HL-60/S4 (cell line): Measurements from ENCODE around the gene NIFK.
"Not testable (repeated sequence)": the region's sequence is repeated elsewhere in the genome, so short reads cannot be mapped to it uniquely, and the experiment has no call there.

Experiments
- in situ Hi-C: fragments of 300-500 bp; cut with MboI; formaldehyde crosslinking; loops from 2 replicates; pipeline ENCODE4 v1.14.3; 2022; ENCODE audit warnings: low sequenced_read_pairs

NIFK gene

GRCh38 chr2:121735518-121736074 is 1.1 kb downstream of the NIFK start:
- in situ Hi-C loops: no loop called here

GRCh38 chr2:121734544-121734943 is 2.1 kb downstream of the NIFK start:
- in situ Hi-C loops: not testable (repeated sequence)

GRCh38 chr2:121731366-121731765 is 5.3 kb downstream of the NIFK start:
- in situ Hi-C loops: no loop called here

- in situ Hi-C loops: loop anchor here (10.0 kb wide), 1 partner anchor 323 kb away; no protein-coding TSS in a partner anchor
Observed at GRCh38 chr2:121727950-121728349, 8.7 kb downstream of the NIFK start.

- in situ Hi-C loops: loop anchor here (10.0 kb wide), 1 partner anchor 323 kb away; no protein-coding TSS in a partner anchor
Observed at GRCh38 chr2:121727332-121727731, 9.3 kb downstream of the NIFK start.

GRCh38 chr2:121723316-121723715 is 13.4 kb downstream of the NIFK start:
- in situ Hi-C loops: loop anchor here (10.0 to 25.0 kb wide), 3 partner anchors 186 to 636 kb away; partner anchors contain the start of gene RNU4ATAC

GRCh38 chr2:121722479-121722878 is 14.2 kb downstream of the NIFK start:
- in situ Hi-C loops: loop anchor here (10.0 to 25.0 kb wide), 3 partner anchors 185 to 635 kb away; partner anchors contain the start of gene RNU4ATAC

- in situ Hi-C loops: loop anchor here (10.0 to 25.0 kb wide), 3 partner anchors 185 to 635 kb away; partner anchors contain the start of gene RNU4ATAC
Observed at GRCh38 chr2:121721926-121722325, 14.7 kb downstream of the NIFK start.

- in situ Hi-C loops: loop anchor here (25.0 kb wide), 2 partner anchors 180 to 630 kb away; partner anchors contain the start of gene RNU4ATAC
Observed at GRCh38 chr2:121717529-121717928, 19.1 kb downstream of the NIFK start.

GRCh38 chr2:121716126-121716525 is 20.5 kb downstream of the NIFK start:
- in situ Hi-C loops: loop anchor here (25.0 kb wide), 2 partner anchors 179 to 629 kb away; partner anchors contain the start of gene RNU4ATAC

- in situ Hi-C loops: loop anchor here (25.0 kb wide), 2 partner anchors 174 to 624 kb away; partner anchors contain the start of gene RNU4ATAC
Observed at GRCh38 chr2:121711481-121711880, 25.2 kb downstream of the NIFK start.

GRCh38 chr2:121710470-121711170 is 26.1 kb downstream of the NIFK start:
- in situ Hi-C loops: loop anchor here (25.0 kb wide), 2 partner anchors 173 to 623 kb away; partner anchors contain the start of gene RNU4ATAC

- in situ Hi-C loops: loop anchor here (25.0 kb wide), 2 partner anchors 173 to 623 kb away; partner anchors contain the start of gene RNU4ATAC
Observed at GRCh38 chr2:121709776-121710469, 26.8 kb downstream of the NIFK start.

- in situ Hi-C loops: loop anchor here (25.0 kb wide), 2 partner anchors 171 to 621 kb away; partner anchors contain the start of gene RNU4ATAC
Observed at GRCh38 chr2:121707920-121708361, 28.7 kb downstream of the NIFK start.

GRCh38 chr2:121707344-121707919 is 29.2 kb downstream of the NIFK start:
- in situ Hi-C loops: loop anchor here (25.0 kb wide), 2 partner anchors 170 to 620 kb away; partner anchors contain the start of gene RNU4ATAC

GRCh38 chr2:121705958-121706357 is 30.7 kb downstream of the NIFK start:
- in situ Hi-C loops: loop anchor here (25.0 kb wide), 2 partner anchors 169 to 619 kb away; partner anchors contain the start of gene RNU4ATAC

- in situ Hi-C loops: loop anchor here (25.0 kb wide), 2 partner anchors 168 to 618 kb away; partner anchors contain the start of gene RNU4ATAC
Observed at GRCh38 chr2:121705390-121705789, 31.3 kb downstream of the NIFK start.

- in situ Hi-C loops: loop anchor here (25.0 kb wide), 2 partner anchors 164 to 614 kb away; partner anchors contain the start of gene RNU4ATAC
Observed at GRCh38 chr2:121701761-121702160, 34.9 kb downstream of the NIFK start.

- in situ Hi-C loops: loop anchor here (25.0 kb wide), 2 partner anchors 162 to 612 kb away; partner anchors contain the start of gene RNU4ATAC
Observed at GRCh38 chr2:121699421-121700333, 37.0 kb downstream of the NIFK start.
